ENCODE data around the gene PGAP3. TPM values are rescaled to one million over a fixed set of nuclear protein-coding genes. Genes with fewer than 3 reads are reported as not detected.

PGAP3 gene
- total and polyA plus RNA-seq, 5 experiments from 2014 or later: 14.2 to 33.5 (median 17.7) TPM

DNA sequence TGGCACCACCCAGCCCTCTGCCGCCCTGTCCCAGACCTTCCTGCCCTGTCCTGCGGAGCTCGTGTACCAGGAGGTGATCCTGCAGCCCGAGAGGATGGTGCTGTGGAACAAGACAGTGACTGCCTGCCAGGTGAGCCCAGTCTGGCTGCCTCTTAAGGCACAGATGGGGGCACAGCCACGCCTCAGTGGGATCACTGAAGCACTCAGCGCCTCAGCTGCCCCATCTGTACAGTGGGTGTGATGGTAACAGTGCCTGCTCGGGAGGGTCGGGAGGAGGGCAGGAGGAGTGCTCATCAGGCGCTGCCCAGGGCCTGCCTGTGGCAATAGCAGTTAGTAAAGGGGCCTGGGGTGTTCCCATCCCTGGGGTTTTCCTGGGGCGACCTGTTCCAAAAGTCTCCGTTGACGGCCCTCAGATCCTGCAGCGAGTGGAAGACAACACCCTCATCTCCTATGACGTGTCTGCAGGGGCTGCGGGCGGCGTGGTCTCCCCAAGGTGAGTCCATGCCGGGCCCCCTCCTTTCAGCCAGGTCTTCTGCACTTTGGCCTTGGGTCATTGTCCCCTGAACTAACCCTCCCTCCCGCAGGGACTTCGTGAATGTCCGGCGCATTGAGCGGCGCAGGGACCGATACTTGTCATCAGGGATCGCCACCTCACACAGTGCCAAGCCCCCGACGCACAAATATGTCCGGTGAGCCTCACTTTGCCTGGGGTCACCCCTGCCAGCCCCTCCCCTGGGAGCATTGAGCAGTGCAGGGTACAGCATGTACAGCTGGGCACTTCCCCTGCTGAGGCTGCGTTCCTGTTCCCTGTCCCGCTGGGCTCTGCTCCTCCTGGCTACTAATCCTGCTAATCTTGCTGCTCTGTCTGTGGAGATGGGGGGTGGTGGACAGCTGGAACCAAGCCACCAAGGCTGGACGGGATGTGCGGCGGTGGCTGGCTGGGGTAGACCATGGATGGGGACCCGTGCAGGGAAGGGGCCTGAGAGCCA lies 27.2 kb downstream of the PGAP3 start:
- H3K4me1 Mint-ChIP-seq: peaks cover 19 to 65% (median 54%) of the 10 kb centered on the region in 4 donors
- DNase-seq: no peak
- ATAC-seq: no peak
- peaks cover 0 to 29% (median 9%) of the 10 kb centered on the region in 3 donors for H3K36me3 Mint-ChIP-seq
- POLR2A ChIA-PET: interaction anchor here (1.0 to 1.9 kb wide), 9 partner anchors 8 to 403 kb away, joined by 3 to 10 read pairs (median 4); partner anchors contain the start of genes PGAP3, PNMT and THRA
- H3K27me3 Mint-ChIP-seq: no peaks in the 10 kb centered on the region
- peak overlapping the region; percentile 74 to 96 (median 93) for H3K27ac Mint-ChIP-seq
- H3K9me3 Mint-ChIP-seq: no peaks in the 10 kb centered on the region
- peak overlapping the region in 9 of 10 donors; percentile 30 to 81 (median 69) for H3K4me3 Mint-ChIP-seq

- H3K4me3 Mint-ChIP-seq: peak overlapping the region; percentile 68 to 86 (median 74)
- DNase-seq: no peak
- H3K27ac Mint-ChIP-seq: peak overlapping the region; percentile 74 to 96 (median 94)
- H3K9me3 Mint-ChIP-seq: no peaks in the 10 kb centered on the region
- peaks cover 23 to 65% (median 55%) of the 10 kb centered on the region in 4 donors for H3K4me1 Mint-ChIP-seq
- H3K36me3 Mint-ChIP-seq: peaks cover 0 to 33% (median 9%) of the 10 kb centered on the region in 3 donors
- POLR2A ChIA-PET: interaction anchor here (1.0 to 1.9 kb wide), 7 partner anchors 8 to 403 kb away, joined by 3 to 10 read pairs (median 4); partner anchors contain the start of genes PGAP3, PNMT and THRA
- no peaks in the 10 kb centered on the region for H3K27me3 Mint-ChIP-seq
- ATAC-seq: no peak
These were observed 27.9 kb downstream of the PGAP3 start for GRCh38 chr17:39660011-39660360.

GRCh38 chr17:39659279-39660010 lies 28.4 kb downstream of the PGAP3 start:
- peaks cover 26 to 66% (median 60%) of the 10 kb centered on the region in 4 donors for H3K4me1 Mint-ChIP-seq
- no peaks in the 10 kb centered on the region for H3K27me3 Mint-ChIP-seq
- POLR2A ChIA-PET: interaction anchor here (1.0 to 1.9 kb wide), 7 partner anchors 9 to 404 kb away, joined by 3 to 10 read pairs (median 4); partner anchors contain the start of genes PGAP3, PNMT and THRA
- ATAC-seq (peak; percentile 55 to 59), DNase-seq (peak in 3 of 10 donors; percentile 32 to 53 (median 45))
- peaks cover 0 to 33% (median 9%) of the 10 kb centered on the region in 3 donors for H3K36me3 Mint-ChIP-seq
- peak overlapping the region; percentile 68 to 86 (median 74) for H3K4me3 Mint-ChIP-seq
- H3K27ac Mint-ChIP-seq: peak overlapping the region; percentile 74 to 96 (median 94)
- H3K9me3 Mint-ChIP-seq: no peaks in the 10 kb centered on the region

GRCh38 chr17:39658760-39659159 lies 29.1 kb downstream of the PGAP3 start:
- Mint-ChIP-seq H3K27ac (peak overlapping the region; percentile 71 to 95 (median 90)), H3K27me3 (no peaks in the 10 kb centered on the region), H3K36me3 (peaks cover 0 to 33% (median 9%) of the 10 kb centered on the region in 3 donors), H3K4me1 (peaks cover 27 to 69% (median 61%) of the 10 kb centered on the region in 4 donors), H3K4me3 (peak overlapping the region; percentile 11 to 84 (median 70)), H3K9me3 (no peaks in the 10 kb centered on the region)
- POLR2A ChIA-PET: interaction anchor here (0.8 to 2.7 kb wide), 6 partner anchors 9 to 95 kb away, joined by 3 to 22 read pairs (median 5); partner anchors contain the start of genes PNMT and STARD3
- peak in 1 of 2 donors; percentile 20 for ATAC-seq
- no peak for DNase-seq

DNA sequence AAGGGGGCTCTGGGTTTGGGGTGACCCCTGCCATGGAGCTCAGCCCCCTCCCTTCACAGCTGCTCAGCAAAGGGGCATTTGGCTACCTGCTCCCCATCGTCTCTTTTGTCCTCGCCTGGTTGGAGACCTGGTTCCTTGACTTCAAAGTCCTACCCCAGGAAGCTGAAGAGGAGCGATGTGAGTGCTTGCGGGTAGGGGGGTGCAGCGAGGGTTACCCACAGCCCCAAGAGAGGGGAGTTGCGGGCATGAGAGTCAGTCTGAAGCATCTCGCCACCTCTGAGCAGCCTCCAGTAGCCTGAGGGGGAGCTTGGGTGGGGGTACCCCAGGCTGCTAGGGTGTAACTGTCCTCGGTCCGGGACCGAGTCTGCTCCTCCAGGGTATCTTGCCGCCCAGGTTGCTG lies 29.5 kb downstream of the PGAP3 start:
- ATAC-seq (peak; percentile 80 to 85), DNase-seq (peak in 5 of 10 donors; percentile 36 to 62 (median 48))
- Mint-ChIP-seq H3K27ac (peak overlapping the region; percentile 71 to 95 (median 90)), H3K4me3 (peak overlapping the region; percentile 11 to 84 (median 70)), H3K9me3 (no peaks in the 10 kb centered on the region), H3K36me3 (peaks cover 0 to 33% (median 9%) of the 10 kb centered on the region in 3 donors), H3K27me3 (no peaks in the 10 kb centered on the region), H3K4me1 (peaks cover 29 to 72% (median 64%) of the 10 kb centered on the region in 4 donors)
- POLR2A ChIA-PET: interaction anchor here (0.8 to 2.7 kb wide), 7 partner anchors 10 to 95 kb away, joined by 3 to 22 read pairs (median 5); partner anchors contain the start of genes PNMT and STARD3

DNA sequence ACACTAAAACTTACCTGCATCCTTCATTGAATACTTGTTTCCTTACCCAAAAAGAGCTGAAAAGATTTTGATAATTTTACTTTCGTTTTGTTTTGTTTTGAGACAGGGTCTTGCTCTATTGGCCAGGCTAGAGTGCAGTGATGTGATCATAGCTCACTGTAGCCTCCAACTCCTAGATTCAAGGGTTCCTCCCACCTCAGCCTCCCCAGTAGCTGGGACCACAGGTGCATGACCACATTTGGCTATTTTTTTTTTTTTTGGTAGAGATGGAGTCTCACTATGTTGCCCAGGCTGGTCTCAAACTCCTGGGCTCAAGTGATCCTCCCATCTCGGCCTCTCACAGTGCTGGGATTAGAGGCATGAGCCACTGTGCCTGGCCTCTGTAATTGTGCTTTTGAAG lies 32.8 kb downstream of the PGAP3 start:
- POLR2A ChIA-PET: interaction anchor here (0.8 to 2.9 kb wide), 8 partner anchors 12 to 194 kb away, joined by 3 to 20 read pairs (median 5); partner anchors contain the start of genes PGAP3, PNMT, STARD3 and TCAP
- no peak for ATAC-seq
- no peaks in the 10 kb centered on the region for H3K9me3 Mint-ChIP-seq

DNA sequence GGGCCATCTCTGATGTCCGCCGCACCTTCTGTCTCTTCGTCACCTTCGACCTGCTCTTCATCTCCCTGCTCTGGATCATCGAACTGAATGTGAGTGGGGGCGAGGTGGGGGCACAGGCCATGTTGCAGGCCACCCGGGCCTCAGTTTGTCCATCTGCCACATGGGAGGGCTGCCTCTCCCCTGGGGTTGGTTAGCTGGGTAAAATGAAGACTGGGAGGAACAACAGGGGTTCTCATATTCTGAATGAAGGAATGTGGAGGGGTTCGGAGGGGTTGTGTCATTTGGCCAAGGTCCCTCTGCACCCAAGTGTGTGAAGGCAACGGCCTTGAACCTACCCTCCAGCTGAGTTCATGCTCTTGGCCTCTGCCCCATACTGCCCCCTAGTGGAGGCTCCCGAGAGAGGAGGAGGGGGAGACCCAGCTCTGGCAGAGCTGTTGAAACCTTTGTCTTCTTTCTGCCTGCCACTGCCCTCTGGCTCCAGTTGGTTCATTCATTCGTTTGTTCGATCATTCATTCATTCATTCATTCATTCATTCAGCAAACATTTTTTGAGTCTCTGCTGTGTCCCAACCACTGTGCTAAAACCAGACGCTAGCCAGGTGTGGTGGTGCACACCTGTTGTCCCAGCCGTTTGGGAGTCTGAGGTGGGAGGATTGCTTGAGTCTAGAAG lies 34.1 kb downstream of the PGAP3 start:
- Mint-ChIP-seq H3K4me3 (peak overlapping the region in 2 of 10 donors; percentile 15 to 18), H3K36me3 (peaks cover 0 to 17% (median 3%) of the 10 kb centered on the region in 3 donors), H3K27ac (peak overlapping the region in 7 of 10 donors; percentile 23 to 82 (median 61)), H3K9me3 (no peaks in the 10 kb centered on the region), H3K4me1 (peaks cover 39 to 79% (median 69%) of the 10 kb centered on the region in 4 donors), H3K27me3 (no peaks in the 10 kb centered on the region)
- POLR2A ChIA-PET: interaction anchor here (1.0 to 2.9 kb wide), 7 partner anchors 14 to 100 kb away, joined by 3 to 20 read pairs (median 5); partner anchors contain the start of genes PGAP3, PNMT, STARD3 and TCAP
- DNase-seq (peak; percentile 56 to 88 (median 76)), ATAC-seq (peak; percentile 50 to 62)

More for the DNA sequence above, 32.8 kb downstream of the PGAP3 start:
- Mint-ChIP-seq H3K4me1 (peaks cover 40 to 83% (median 72%) of the 10 kb centered on the region in 4 donors), H3K27me3 (no peaks in the 10 kb centered on the region), H3K36me3 (peaks cover 0 to 12% (median 3%) of the 10 kb centered on the region in 3 donors), H3K27ac (peak overlapping the region; percentile 22 to 92 (median 73)), H3K4me3 (peak overlapping the region in 4 of 10 donors; percentile 16 to 43 (median 26))
- no peak for DNase-seq

DNA sequence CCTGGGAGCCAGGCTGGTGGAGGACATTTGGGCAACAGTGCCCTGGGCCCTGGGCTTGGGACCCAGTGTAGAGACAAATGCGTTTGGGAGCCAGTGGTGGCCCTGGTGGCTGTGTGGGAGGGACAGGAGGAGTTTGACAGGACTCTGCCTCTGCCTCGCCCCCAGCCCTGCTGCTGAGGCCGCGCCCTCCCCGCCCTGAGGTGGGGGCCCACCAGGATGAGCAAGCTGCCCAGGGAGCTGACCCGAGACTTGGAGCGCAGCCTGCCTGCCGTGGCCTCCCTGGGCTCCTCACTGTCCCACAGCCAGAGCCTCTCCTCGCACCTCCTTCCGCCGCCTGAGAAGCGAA lies 34.6 kb downstream of the PGAP3 start:
- H3K27ac Mint-ChIP-seq: peak overlapping the region in 1 of 10 donors; percentile 19
- H3K36me3 Mint-ChIP-seq: peaks cover 0 to 19% (median 3%) of the 10 kb centered on the region in 3 donors
- POLR2A ChIA-PET: interaction anchor here (1.1 to 2.9 kb wide), 4 partner anchors 10 to 31 kb away, joined by 3 to 20 read pairs (median 8); partner anchors contain the start of genes PNMT and TCAP
- no peak for ATAC-seq
- DNase-seq: no peak
- peaks cover 41 to 78% (median 66%) of the 10 kb centered on the region in 4 donors for H3K4me1 Mint-ChIP-seq
- no peaks in the 10 kb centered on the region for H3K9me3 Mint-ChIP-seq
- H3K4me3 Mint-ChIP-seq: no peak overlapping the region
- H3K27me3 Mint-ChIP-seq: no peaks in the 10 kb centered on the region

GRCh38 chr17:39652587-39653315 lies 35.1 kb downstream of the PGAP3 start:
- ATAC-seq (no peak), DNase-seq (no peak)
- H3K9me3 Mint-ChIP-seq: no peaks in the 10 kb centered on the region
- POLR2A ChIA-PET: interaction anchor here (1.1 to 3.0 kb wide), 4 partner anchors 10 to 30 kb away, joined by 3 to 11 read pairs (median 7); no protein-coding TSS in a partner anchor
- H3K27me3 Mint-ChIP-seq: no peaks in the 10 kb centered on the region
- H3K27ac Mint-ChIP-seq: peak overlapping the region; percentile 49 to 93 (median 76)
- H3K4me1 Mint-ChIP-seq: peaks cover 41 to 72% (median 62%) of the 10 kb centered on the region in 4 donors
- H3K36me3 Mint-ChIP-seq: peaks cover 0 to 19% (median under 1%) of the 10 kb centered on the region in 3 donors
- peak overlapping the region in 2 of 10 donors; percentile 3 to 14 for H3K4me3 Mint-ChIP-seq

DNA sequence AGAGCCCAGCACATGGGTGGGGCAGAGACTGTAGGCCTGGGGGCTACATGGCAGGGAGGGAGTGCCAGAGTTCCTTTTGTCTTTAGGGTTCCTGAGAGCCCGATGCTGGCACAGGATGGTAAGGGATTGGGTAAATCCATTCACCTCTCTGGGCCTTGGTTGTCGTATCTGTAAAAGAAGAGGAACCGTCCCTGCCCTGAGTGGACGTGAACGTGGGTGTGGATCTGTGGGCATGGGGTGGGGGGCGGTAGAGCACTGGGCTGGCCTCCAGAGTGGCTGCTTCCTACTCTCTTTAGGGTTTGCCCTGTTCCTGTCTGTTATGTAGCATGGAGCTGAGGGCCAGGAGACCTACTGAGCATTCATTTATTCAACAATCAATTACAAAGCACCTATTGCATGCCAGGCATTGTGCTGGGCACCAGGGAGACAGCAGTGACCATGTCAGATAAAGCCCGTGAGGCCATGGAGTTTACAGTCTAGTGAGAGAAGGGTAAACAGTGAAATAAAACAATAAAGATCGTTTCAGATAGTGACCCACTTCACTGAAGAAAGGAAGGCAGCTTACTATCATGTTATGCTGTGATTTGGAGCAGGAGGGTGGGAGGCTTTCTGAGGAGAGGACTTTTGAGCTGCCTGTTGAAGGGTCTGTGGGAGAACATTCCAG lies 35.8 kb downstream of the PGAP3 start:
- H3K36me3 Mint-ChIP-seq: peaks cover 0 to 21% (median 0%) of the 10 kb centered on the region in 3 donors
- no peaks in the 10 kb centered on the region for H3K9me3 Mint-ChIP-seq
- ATAC-seq (no peak), DNase-seq (no peak)
- H3K4me1 Mint-ChIP-seq: peaks cover 41 to 74% (median 64%) of the 10 kb centered on the region in 4 donors
- POLR2A ChIA-PET: interaction anchor here (1.1 to 3.0 kb wide), 3 partner anchors 9 to 14 kb away, joined by 3 to 10 read pairs (median 4); no protein-coding TSS in a partner anchor
- H3K27ac Mint-ChIP-seq: peak overlapping the region; percentile 49 to 93 (median 76)
- H3K27me3 Mint-ChIP-seq: no peaks in the 10 kb centered on the region
- H3K4me3 Mint-ChIP-seq: peak overlapping the region in 2 of 10 donors; percentile 3 to 17

Data from naive thymus-derived CD8-positive, alpha-beta T cell (primary cell).